Measurements from ENCODE around the gene AP5Z1. TPM values are rescaled to one million over a fixed set of nuclear protein-coding genes. Genes with fewer than 3 reads are reported as not detected.
"Not testable (repeated sequence)": the region's sequence is repeated elsewhere in the genome, so short reads cannot be mapped to it uniquely, and the experiment has no call there.

AP5Z1 gene
- total RNA-seq, 1 experiment from 2014 or later = 70.7 TPM

DNA sequence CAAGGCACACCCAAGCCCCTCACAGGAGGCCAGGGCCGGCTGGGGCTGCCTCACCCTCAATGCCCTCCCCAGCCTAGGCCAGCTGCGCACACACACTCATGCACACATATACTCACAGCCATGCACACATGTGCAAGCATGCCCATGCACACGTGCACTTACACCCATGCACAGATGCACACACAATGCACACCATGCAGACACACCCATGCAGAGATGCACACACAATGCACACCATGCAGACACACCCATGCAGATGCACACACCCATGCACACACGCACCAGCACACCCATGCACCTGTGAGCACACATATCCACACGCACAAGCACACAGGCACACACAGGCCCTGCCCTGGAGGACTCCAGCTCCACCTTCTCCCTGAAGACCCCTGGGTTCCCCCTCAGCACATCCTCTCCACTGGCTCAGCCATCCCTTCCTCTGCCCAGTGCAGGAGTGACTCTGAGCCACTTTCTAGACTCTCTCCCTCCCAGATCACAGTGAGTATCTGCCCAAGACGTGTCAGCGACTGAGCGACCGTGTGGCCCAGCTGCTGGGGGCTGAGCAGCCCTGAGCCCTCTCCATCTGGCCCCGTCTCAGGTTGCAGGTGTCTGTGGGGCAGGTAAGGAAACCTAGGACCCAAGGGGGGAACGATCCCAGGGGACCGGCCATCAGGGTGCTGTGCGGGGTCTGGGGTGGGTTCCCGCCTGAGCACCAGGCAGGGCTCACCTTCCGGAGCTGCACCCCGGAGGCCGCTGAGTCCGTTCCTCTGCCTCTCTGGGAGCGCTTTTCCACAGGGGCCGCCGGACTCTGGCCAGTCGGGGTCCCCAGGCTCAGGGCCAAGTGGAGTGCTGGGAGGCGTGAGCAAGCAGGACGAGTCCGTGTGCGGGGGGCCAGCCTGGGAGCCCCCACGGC, 25.8 kb downstream of the AP5Z1 start:
- CTCF ChIA-PET = interaction anchor here (0.5 to 0.6 kb wide), 2 partner anchors 10 to 365 kb away, joined by 3 read pairs; no protein-coding TSS in a partner anchor
- peaks cover 30% of the 10 kb centered on the region for H3K36me3 Mint-ChIP-seq (ENCODE audit: insufficient read depth, unreplicated experiment)
- no TSS peak for BruUV-seq (replicated peaks)

DNA sequence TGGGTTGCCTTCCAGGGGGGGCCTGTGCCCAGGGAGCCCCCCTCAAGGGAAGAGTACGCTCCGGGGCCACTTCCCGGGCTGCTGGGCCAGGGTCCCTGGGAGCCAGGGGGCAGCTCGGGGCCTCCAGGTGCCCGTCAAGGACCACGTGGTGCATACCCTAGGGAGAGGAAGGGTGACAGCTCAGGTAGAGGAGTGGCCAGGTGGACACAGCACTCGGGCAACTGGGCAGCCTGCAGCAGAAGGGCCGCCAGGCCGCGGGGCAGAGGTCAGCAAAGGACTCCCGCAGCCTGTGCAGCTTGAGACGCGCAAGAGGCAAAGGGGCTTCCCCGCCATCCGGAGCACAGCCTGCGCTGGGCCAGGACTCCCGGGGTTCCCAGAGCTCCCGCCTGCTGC, 26.4 kb downstream of the AP5Z1 start:
- H3K4me1 Mint-ChIP-seq (ENCODE audit: low read depth, unreplicated experiment) = no peaks in the 10 kb centered on the region
- H3K9me3 Mint-ChIP-seq (ENCODE audit: low read depth, unreplicated experiment) = no peaks in the 10 kb centered on the region
- H3K36me3 Mint-ChIP-seq (ENCODE audit: insufficient read depth, unreplicated experiment) = peaks cover 24% of the 10 kb centered on the region
- no TSS peak for BruUV-seq (replicated peaks)
- peaks cover 10% of the 10 kb centered on the region for H3K27me3 Mint-ChIP-seq (ENCODE audit: unreplicated experiment)
- H3K27ac Mint-ChIP-seq (ENCODE audit: unreplicated experiment) = no peak overlapping the region
- TF ChIP-seq, protein P1, sequence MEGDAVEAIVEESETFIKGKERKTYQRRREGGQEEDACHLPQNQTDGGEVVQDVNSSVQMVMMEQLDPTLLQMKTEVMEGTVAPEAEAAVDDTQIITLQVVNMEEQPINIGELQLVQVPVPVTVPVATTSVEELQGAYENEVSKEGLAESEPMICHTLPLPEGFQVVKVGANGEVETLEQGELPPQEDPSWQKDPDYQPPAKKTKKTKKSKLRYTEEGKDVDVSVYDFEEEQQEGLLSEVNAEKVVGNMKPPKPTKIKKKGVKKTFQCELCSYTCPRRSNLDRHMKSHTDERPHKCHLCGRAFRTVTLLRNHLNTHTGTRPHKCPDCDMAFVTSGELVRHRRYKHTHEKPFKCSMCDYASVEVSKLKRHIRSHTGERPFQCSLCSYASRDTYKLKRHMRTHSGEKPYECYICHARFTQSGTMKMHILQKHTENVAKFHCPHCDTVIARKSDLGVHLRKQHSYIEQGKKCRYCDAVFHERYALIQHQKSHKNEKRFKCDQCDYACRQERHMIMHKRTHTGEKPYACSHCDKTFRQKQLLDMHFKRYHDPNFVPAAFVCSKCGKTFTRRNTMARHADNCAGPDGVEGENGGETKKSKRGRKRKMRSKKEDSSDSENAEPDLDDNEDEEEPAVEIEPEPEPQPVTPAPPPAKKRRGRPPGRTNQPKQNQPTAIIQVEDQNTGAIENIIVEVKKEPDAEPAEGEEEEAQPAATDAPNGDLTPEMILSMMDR (IDR thresholded peaks at IDR 0.05; ENCODE audit: unreplicated experiment) = no peak
- intact Hi-C loops (cut with micrococcal nuclease; ENCODE audit: unreplicated experiment) = no loop called here
- no peak overlapping the region for H3K4me3 Mint-ChIP-seq (ENCODE audit: low read depth, unreplicated experiment)
- DNase-seq = no peak
- CTCF ChIA-PET = interaction anchor here (0.5 to 0.6 kb wide), 2 partner anchors 10 to 365 kb away, joined by 3 read pairs; no protein-coding TSS in a partner anchor

More for the DNA sequence above, 25.8 kb downstream of the AP5Z1 start:
- DNase-seq = no peak
- H3K4me3 Mint-ChIP-seq (ENCODE audit: low read depth, unreplicated experiment) = no peak overlapping the region
- H3K27ac Mint-ChIP-seq (ENCODE audit: unreplicated experiment) = no peak overlapping the region
- no peaks in the 10 kb centered on the region for H3K9me3 Mint-ChIP-seq (ENCODE audit: low read depth, unreplicated experiment)
- peaks cover 4% of the 10 kb centered on the region for H3K27me3 Mint-ChIP-seq (ENCODE audit: unreplicated experiment)
- TF ChIP-seq, protein P1 (IDR thresholded peaks at IDR 0.05; ENCODE audit: unreplicated experiment) = no peak
- intact Hi-C loops (cut with micrococcal nuclease; ENCODE audit: unreplicated experiment) = no loop called here
- no peaks in the 10 kb centered on the region for H3K4me1 Mint-ChIP-seq (ENCODE audit: low read depth, unreplicated experiment)

DNA sequence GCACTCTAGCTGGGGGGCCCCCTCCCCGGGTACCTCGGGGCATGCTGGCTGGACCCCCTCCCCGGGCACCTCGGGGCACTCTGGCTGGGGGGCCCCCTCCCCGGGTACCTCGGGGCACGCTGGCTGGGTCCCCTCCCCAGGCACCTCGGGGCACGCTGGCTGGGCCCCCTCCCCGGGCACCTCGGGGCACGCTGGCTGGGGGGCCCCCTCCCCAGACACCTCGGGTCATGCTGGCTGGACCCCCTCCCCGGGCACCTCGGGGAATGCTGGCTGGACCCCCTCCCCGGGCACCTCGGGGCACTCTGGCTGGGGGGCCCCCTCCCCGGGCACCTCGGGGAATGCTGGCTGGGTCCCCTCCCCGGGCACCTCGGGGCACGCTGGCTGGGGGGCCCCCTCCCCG, 27.2 kb downstream of the AP5Z1 start:
- H3K4me3 Mint-ChIP-seq (ENCODE audit: low read depth, unreplicated experiment); H3K4me1 Mint-ChIP-seq (ENCODE audit: low read depth, unreplicated experiment); intact Hi-C loops (cut with micrococcal nuclease; ENCODE audit: unreplicated experiment); BruUV-seq (replicated peaks); H3K27ac Mint-ChIP-seq (ENCODE audit: unreplicated experiment); H3K9me3 Mint-ChIP-seq (ENCODE audit: low read depth, unreplicated experiment); DNase-seq: not testable (repeated sequence)
- H3K27me3 Mint-ChIP-seq (ENCODE audit: unreplicated experiment) = peaks cover 18% of the 10 kb centered on the region
- CTCF ChIA-PET = interaction anchor here (0.6 kb wide), 1 partner anchor 74 kb away, joined by 7 read pairs; no protein-coding TSS in a partner anchor
- peaks cover 22% of the 10 kb centered on the region for H3K36me3 Mint-ChIP-seq (ENCODE audit: insufficient read depth, unreplicated experiment)

DNA sequence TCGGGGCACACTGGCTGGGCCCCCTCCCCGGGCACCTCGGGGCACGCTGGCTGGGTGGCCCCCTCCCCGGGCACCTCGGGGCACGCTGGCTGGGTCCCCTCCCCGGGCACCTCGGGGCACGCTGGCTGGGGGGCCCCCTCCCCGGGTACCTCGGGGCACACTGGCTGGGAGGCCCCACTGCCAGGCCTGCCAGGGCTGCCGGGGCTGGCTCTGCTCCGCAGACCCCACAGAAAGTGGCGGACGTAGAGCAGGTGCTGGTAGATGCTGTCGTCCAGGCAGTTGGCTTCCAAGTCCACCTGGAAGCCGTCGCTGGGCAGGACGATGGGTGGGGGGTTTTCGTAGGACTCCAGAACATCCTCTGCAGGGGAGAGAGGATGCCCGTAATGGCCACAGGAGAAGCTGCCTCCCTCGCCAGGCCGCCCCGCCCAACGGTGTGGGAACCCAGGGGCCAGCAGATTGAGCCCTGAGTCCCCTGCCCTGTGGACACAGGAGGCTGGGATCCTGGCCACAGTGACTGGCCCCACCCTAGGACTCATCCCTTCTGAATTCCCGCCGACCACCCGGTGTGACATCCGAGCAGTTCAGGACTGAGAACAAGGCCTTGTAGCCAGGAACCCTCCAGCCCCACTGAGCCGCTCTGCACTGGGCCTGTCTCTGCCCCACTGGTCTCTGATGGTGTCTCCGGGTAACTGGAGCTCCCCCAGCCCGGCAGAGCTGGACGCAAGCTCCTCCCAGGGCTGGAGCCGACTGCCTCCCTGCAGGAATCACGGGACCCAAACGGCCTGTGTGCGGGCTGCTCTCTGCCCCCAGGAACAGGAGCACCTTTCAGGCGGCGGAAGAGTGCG, 28.2 kb downstream of the AP5Z1 start:
- Mint-ChIP-seq H3K4me1 (ENCODE audit: low read depth, unreplicated experiment) (no peaks in the 10 kb centered on the region), H3K36me3 (ENCODE audit: insufficient read depth, unreplicated experiment) (peaks cover 22% of the 10 kb centered on the region), H3K9me3 (ENCODE audit: low read depth, unreplicated experiment) (no peaks in the 10 kb centered on the region), H3K27me3 (ENCODE audit: unreplicated experiment) (peaks cover 28% of the 10 kb centered on the region), H3K4me3 (ENCODE audit: low read depth, unreplicated experiment) (no peak overlapping the region), H3K27ac (ENCODE audit: unreplicated experiment) (no peak overlapping the region)
- TF ChIP-seq, protein P1 (IDR thresholded peaks at IDR 0.05; ENCODE audit: unreplicated experiment) = no peak
- CTCF ChIA-PET = no interaction called here
- intact Hi-C loops (cut with micrococcal nuclease; ENCODE audit: unreplicated experiment) = no loop called here
- no peak for DNase-seq
- BruUV-seq (replicated peaks) = no TSS peak
